Vein endothelial cell (primary cell): ENCODE measurements around the gene RETNLB. TPM values are rescaled to one million over a fixed set of nuclear protein-coding genes. Genes with fewer than 3 reads are reported as not detected.

Source experiments
- small RNA-seq: library from RNA; depleted of rRNA; stranded (forward); fragments of <200 nt; gene quantifications from one replicate; pipeline ENCODE3, GENCODE V24; 2012
- total RNA-seq: library from RNA; depleted of rRNA; stranded (reverse); fragments of >200 nt; gene quantifications from 2 replicates; pipeline ENCODE4 v1.2.3, GENCODE V29; 2012

The RETNLB gene, protein sequence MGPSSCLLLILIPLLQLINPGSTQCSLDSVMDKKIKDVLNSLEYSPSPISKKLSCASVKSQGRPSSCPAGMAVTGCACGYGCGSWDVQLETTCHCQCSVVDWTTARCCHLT
- not detected in 2 replicates for total RNA-seq

DNA sequence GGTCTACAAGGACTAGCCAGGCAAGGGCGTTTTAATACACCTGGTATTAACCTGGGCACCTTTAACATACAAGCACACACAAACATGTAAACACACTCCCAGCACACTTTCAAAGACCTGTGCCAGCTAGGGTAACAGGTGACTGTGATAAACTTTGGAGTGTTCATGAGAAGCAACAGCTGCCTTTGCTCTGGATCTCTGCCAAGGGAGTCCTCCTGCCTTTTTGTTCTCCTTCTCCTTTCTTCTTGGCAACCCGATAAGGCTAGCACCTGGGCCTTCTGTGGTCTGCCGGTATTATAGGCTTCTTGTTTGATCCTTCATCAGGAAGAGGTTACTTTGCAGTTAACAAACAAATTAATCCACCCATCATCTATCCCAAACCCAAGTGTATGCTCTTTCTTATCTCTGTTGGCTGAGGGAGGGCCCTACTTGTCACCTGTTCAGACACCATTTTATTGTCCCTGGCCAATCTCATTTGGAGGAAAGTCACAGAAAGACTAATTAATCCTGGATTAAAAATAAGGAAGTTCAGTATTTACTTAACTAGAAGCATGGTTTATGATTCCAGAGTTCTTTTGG lies at the start of gene RETNLB:
TSS of gene RETNLB (minus strand) at position 7 of the 579 bp plus-strand sequence. CDS start 225 bp downstream, outside the sequence.

Small RNAs within 50 kb of the gene (small RNA-seq; reads per million reads assigned to genes)
- not detected for gene AC092185.1

Other genes starting within 250 kb of the RETNLB start
- gene MYH15, start 246.8 kb downstream of the RETNLB start, total RNA-seq, result under 0.01 and 0.10 TPM in 2 replicates
- gene CIP2A, start 168.0 kb downstream of the RETNLB start, total RNA-seq, result 16.7 and 30.0 TPM in 2 replicates
- gene DZIP3, start 167.7 kb downstream of the RETNLB start, total RNA-seq, result 4.6 and 5.1 TPM in 2 replicates
- not detected in 2 replicates for gene TRAT1, start 65.4 kb upstream of the RETNLB start, total RNA-seq
- not detected in 2 replicates for gene GUCA1C, start 196.5 kb upstream of the RETNLB start, total RNA-seq